K562 (cell line): Measurements from ENCODE around the gene TAS2R38. TPM values are rescaled to one million over a fixed set of nuclear protein-coding genes. Genes with fewer than 3 reads are reported as not detected.

Experiments used
- ATAC-seq: fragments of 200-7000 bp; cut with Tn5 transposase; 3 replicates; pipeline ENCODE4 v1.9.1; 2020; ENCODE audit warnings: moderate library complexity
- BruUV-seq: library from RNA; stranded (reverse); fragments of 400-500 nt; replicated peaks from 2 replicates; lab custom pipeline; 2021; lab: Mats Ljungman, UMichigan
- CTCF ChIA-PET: fragments of 300-600 bp; formaldehyde crosslinking; extraction: SDS; loops from one replicate; lab custom pipeline; 2021; ENCODE audit warnings: low intra/inter-chr PET ratio; lab: Yijun Ruan, JAX
- POLR2A ChIA-PET: fragments of 300-600, 350-650 bp; sonication (Branson Sonifier 250); formaldehyde crosslinking; extraction: SDS; loops from one replicate; lab custom pipeline; 2021; ENCODE audit warnings: antibody characterized with exemption, inconsistent platforms; lab: Yijun Ruan, JAX
- DNase-seq, 4 experiments: peaks; one replicate each; pipeline versions ENCODE4 v3.0.0 to v3.0.0-alpha.2; 2011 to 2018; ENCODE audit warnings: low spot score in 3 of 4, mixed read lengths in 3 of 4; ENCODE audit errors: extremely low read depth in 1 of 4
- FAIRE-seq: peaks from 2 replicates; lab custom pipeline; 2011; peaks lifted over from hg19 to GRCh38; lab: Jason Lieb, UNC
- H2AFZ ChIP-seq: 2 replicates; pipeline ENCODE4 v1.6.0; 2011; ENCODE audit warnings: low read depth, low read length, control low read depth, inconsistent platforms
- H3K27ac ChIP-seq: fragments of 200-600 bp; 3 replicates; pipeline ENCODE4 v1.8.0; 2011; ENCODE audit warnings: low read depth, mild to moderate bottlenecking, control low read depth, inconsistent platforms, low read length, moderate library complexity, mixed read lengths; ENCODE audit errors: extremely low read depth
- H3K27me3 ChIP-seq, 2 experiments: fragments of 300-600 bp in 1 of 2; 2 replicates in 1 of 2; 3 replicates in 1 of 2; pipeline versions ENCODE4 v1.6.0 to v1.8.0; 2011; ENCODE audit warnings: inconsistent platforms in 2 of 2, low read length in 2 of 2, mild to moderate bottlenecking in 1 of 2, mixed read lengths in 1 of 2, moderate library complexity in 1 of 2; ENCODE audit not compliant: control insufficient read depth in 2 of 2, insufficient read depth in 2 of 2
- H3K36me3 ChIP-seq: fragments of 300-600 bp; 3 replicates; pipeline ENCODE4 v1.8.0; 2011; ENCODE audit warnings: mild to moderate bottlenecking, low read length, inconsistent platforms; ENCODE audit not compliant: control insufficient read depth, insufficient read depth
- H3K4me1 ChIP-seq, 2 experiments: fragments of 200-600 bp in 1 of 2; replicated peaks in 1 of 2; 2 replicates in 1 of 2; 3 replicates in 1 of 2; pipeline versions ENCODE4 v1.5.1 to v1.8.0; 2011; ENCODE audit warnings: inconsistent platforms in 2 of 2, low read length in 2 of 2, mild to moderate bottlenecking in 1 of 2, mixed read lengths in 1 of 2, moderate library complexity in 1 of 2; ENCODE audit not compliant: control insufficient read depth in 2 of 2, insufficient read depth in 2 of 2
- H3K4me2 ChIP-seq: 2 replicates; pipeline ENCODE4 v1.6.1; 2011; ENCODE audit warnings: low read length, control low read depth, inconsistent platforms, mixed read lengths; ENCODE audit not compliant: insufficient read depth
- H3K4me3 ChIP-seq: fragments of 200-600 bp; sonication (generic), shearing (Covaris generic); 2 replicates; pipeline ENCODE4 v1.5.1; 2016; ENCODE audit warnings: control low read depth, inconsistent platforms
- H3K79me2 ChIP-seq: fragments of 200-600 bp; 3 replicates; pipeline ENCODE4 v1.8.0; 2011; ENCODE audit warnings: low read length, inconsistent platforms; ENCODE audit not compliant: control insufficient read depth, insufficient read depth
- H3K9ac ChIP-seq, 2 experiments: 2 replicates each; pipeline versions ENCODE4 v1.6.0 to v1.6.1; 2011; ENCODE audit warnings: low read depth in 2 of 2, low read length in 2 of 2, control low read depth in 1 of 2, inconsistent platforms in 1 of 2, mild to moderate bottlenecking in 1 of 2, mixed read lengths in 1 of 2; ENCODE audit not compliant: insufficient read depth in 1 of 2
- H3K9me1 ChIP-seq: one replicate; pipeline ENCODE4 v1.6.0; 2011; ENCODE audit warnings: inconsistent platforms, mild to moderate bottlenecking, low read length, moderate library complexity; ENCODE audit not compliant: control insufficient read depth, insufficient read depth
- H3K9me3 ChIP-seq: replicated peaks from 2 replicates; pipeline ENCODE4 v1.5.1; 2011; ENCODE audit warnings: low read depth, low read length, inconsistent platforms; ENCODE audit not compliant: control insufficient read depth, insufficient read depth
- H4K20me1 ChIP-seq: replicated peaks from 2 replicates; pipeline ENCODE4 v1.6.1; 2011; ENCODE audit warnings: low read length, inconsistent platforms, mixed read lengths; ENCODE audit not compliant: control insufficient read depth, insufficient read depth
- BMI1 ChIP-seq: fragments of 150-350 bp; IDR thresholded peaks from 2 replicates; pipeline ENCODE4 v1.6.1; 2014; ENCODE audit warnings: low read length
- CGGBP1 ChIP-seq: fragments of 250-450 bp; sonication (Bioruptor Pico); IDR thresholded peaks from 2 replicates; pipeline ENCODE4 v1.9.0; 2021; ENCODE audit warnings: mild to moderate bottlenecking
- E2F6 ChIP-seq, 2 experiments: IDR thresholded peaks; 2 replicates each; pipeline ENCODE4 v1.6.1; 2011; ENCODE audit warnings: borderline replicate concordance in 1 of 2, control low read depth in 1 of 2, low read depth in 1 of 2, low read length in 1 of 2, mild to moderate bottlenecking in 1 of 2, mixed read lengths in 1 of 2, moderate library complexity in 1 of 2; ENCODE audit not compliant: insufficient read depth in 1 of 2, insufficient read length in 1 of 2, poor library complexity in 1 of 2, severe bottlenecking in 1 of 2; ENCODE audit errors: extremely low read depth in 1 of 2
- FOS ChIP-seq: IDR thresholded peaks from 3 replicates; pipeline ENCODE4 v1.6.1; 2011; ENCODE audit not compliant: insufficient read length; ENCODE audit errors: extremely low read depth
- HOMEZ ChIP-seq: fragments of 250-450 bp; sonication (Bioruptor Pico); IDR thresholded peaks from 2 replicates; pipeline ENCODE4 v1.4.0; 2020; ENCODE audit warnings: mild to moderate bottlenecking, moderate library complexity
- ILF3 ChIP-seq: fragments of 450-650 bp; IDR thresholded peaks from 2 replicates; pipeline ENCODE4 v1.6.1; 2018; ENCODE audit warnings: antibody characterized with exemption, mild to moderate bottlenecking, moderate library complexity, borderline replicate concordance
- PPARD ChIP-seq: fragments of 250-450 bp; sonication (Bioruptor Pico); IDR thresholded peaks from 2 replicates; pipeline ENCODE4 v1.8.0; 2022; ENCODE audit warnings: inconsistent platforms, mild to moderate bottlenecking, moderate library complexity
- RAD21 ChIP-seq, 2 experiments: fragments of 250-450 bp in 1 of 2; fragments of 450-650 bp in 1 of 2; sonication (Bioruptor Pico) in 1 of 2; formaldehyde crosslinking in 1 of 2; IDR thresholded peaks in 1 of 2; conservative IDR thresholded peaks in 1 of 2; 2 replicates each; pipeline versions ENCODE4 v1.4.0 to v1.8.0; 2020 to 2022; ENCODE audit warnings: mild to moderate bottlenecking in 2 of 2, moderate library complexity in 1 of 2
- SIN3A ChIP-seq, 2 experiments: fragments of 150-350 bp in 1 of 2; IDR thresholded peaks; 2 replicates each; pipeline ENCODE4 v1.6.1; 2011 to 2016; ENCODE audit warnings: borderline replicate concordance in 2 of 2, low read depth in 2 of 2, low read length in 2 of 2, mild to moderate bottlenecking in 2 of 2, moderate library complexity in 2 of 2; ENCODE audit not compliant: control insufficient read depth in 1 of 2
- SMARCA5 ChIP-seq: fragments of 450-650 bp; IDR thresholded peaks from 2 replicates; pipeline ENCODE4 v1.6.1; 2016
- TAF7 ChIP-seq: fragments of 450-650 bp; IDR thresholded peaks from 2 replicates; pipeline ENCODE4 v1.6.1; 2016; ENCODE audit warnings: missing genetic modification characterization, missing compliant biosample characterization
- ZBTB17 ChIP-seq: fragments of 450-650 bp; formaldehyde crosslinking; IDR thresholded peaks from 2 replicates; pipeline ENCODE4 v1.4.0; 2020; ENCODE audit warnings: mild to moderate bottlenecking
- ZNF212 ChIP-seq: fragments of 450-650 bp; formaldehyde crosslinking; IDR thresholded peaks from 2 replicates; pipeline ENCODE4 v1.4.0; 2020; ENCODE audit warnings: mild to moderate bottlenecking
- ZNF518B ChIP-seq: fragments of 250-450 bp; sonication (Bioruptor Pico); IDR thresholded peaks from 2 replicates; pipeline ENCODE4 v1.5.0; 2021; ENCODE audit warnings: mild to moderate bottlenecking, moderate library complexity
- WGBS: fragments of 100-300 bp; shearing (Covaris generic); methylation state at CpG from one replicate; pipeline ENCODE4 v1.1.6; 2016; ENCODE audit warnings: low coverage, mixed read lengths; ENCODE audit not compliant: insufficient coverage; ENCODE audit errors: missing lambda C conversion rate; 5-methylcytosine and 5-hydroxymethylcytosine counted together
- in situ Hi-C: fragments of 300-500 bp; cut with MboI; formaldehyde crosslinking; loops from 4 replicates; pipeline ENCODE4 v1.15.0; 2018; ENCODE audit warnings: inconsistent platforms, mixed read lengths
- intact Hi-C: fragments of 100-400 bp; cut with micrococcal nuclease; formaldehyde crosslinking; loops from 2 replicates; pipeline ENCODE4 v1.14.2; 2022
- polyA plus RNA-seq, 8 experiments: library from polyadenylated mRNA; depleted of rRNA in 4 of 8; stranded (reverse) in 5 of 8; unstranded in 3 of 8; fragments of >200 nt; fragmentation: Nextera tagmentation in 2 of 8; fragmentation: Illumina TruSeq in 1 of 8; extraction: Ambion mirVana in 2 of 8; extraction: Trizol in 1 of 8; gene quantifications; 2 replicates each; pipeline versions ENCODE4 v1.2.1 to v1.2.3, GENCODE V29; 2011 to 2014; ENCODE audit warnings: inconsistent platforms in 1 of 8, missing spikeins in 1 of 8
- total RNA-seq, 7 experiments: library from RNA; depleted of rRNA in 6 of 7; stranded (reverse); fragments of >200 nt in 6 of 7; fragmentation: Illumina TruSeq in 2 of 7; extraction: Trizol in 2 of 7; gene quantifications; 2 replicates each; pipeline versions ENCODE4 v1.2.1 to v1.2.3, GENCODE V29; 2011 to 2021; ENCODE audit warnings: low replicate concordance in 1 of 7

Gene TAS2R38
- total and polyA plus RNA-seq, 9 of the 15 experiments (the other 6 are each of a cell fraction or from before 2014, with no cell fraction given) = not detected

- intact Hi-C loops = no loop called here
- ATAC-seq (no peak), FAIRE-seq (no peak), DNase-seq (no peak)
- ChIA-PET POLR2A (no interaction called here), CTCF (no interaction called here)
- Histone ChIP-seq H3K4me2 (no peak overlapping the region), H2AFZ (no peak overlapping the region), H3K27ac (no peak overlapping the region), H3K9me3 (no peaks in the 10 kb centered on the region), H3K27me3 (no peaks in the 10 kb centered on the region), H3K9ac (no peak overlapping the region), H3K4me3 (no peak overlapping the region), H3K79me2 (no peaks in the 10 kb centered on the region), H4K20me1 (no peaks in the 10 kb centered on the region), H3K9me1 (no peaks in the 10 kb centered on the region), H3K4me1 (no peaks in the 10 kb centered on the region), H3K36me3 (no peaks in the 10 kb centered on the region)
- 2% methylated on average over 3 of the region's 3 CpGs for WGBS
- BruUV-seq = no TSS peak
- in situ Hi-C loops = no loop called here
- TF ChIP-seq SMARCA5 = no peak
- no peak for TF ChIP-seq CGGBP1 (CRISPR knock-in tag)
- no peak for TF ChIP-seq ZNF518B
- TF ChIP-seq E2F6 (IDR thresholded peaks at IDR 0.05; ENCODE audit: borderline replicate concordance in 1 of 2, extremely low read depth in 1 of 2, insufficient read depth in 1 of 2, insufficient read length in 1 of 2, low read depth in 1 of 2, low read length in 1 of 2, poor library complexity in 1 of 2, severe bottlenecking in 1 of 2) = no peak
- TF ChIP-seq RAD21 (CRISPR knock-in tag; conservative IDR thresholded peaks at IDR 0.05 in 1 of 2, IDR thresholded peaks at IDR 0.05 in 1 of 2) = no peak
- TF ChIP-seq ZBTB17 (CRISPR knock-in tag) = no peak
- TF ChIP-seq PPARD = no peak
- no peak for TF ChIP-seq BMI1
- TF ChIP-seq ILF3 = no peak
- TF ChIP-seq HOMEZ = no peak
- no peak for TF ChIP-seq TAF7 (tag)
- TF ChIP-seq SIN3A (IDR thresholded peaks at IDR 0.05; ENCODE audit: borderline replicate concordance in 2 of 2, control insufficient read depth in 1 of 2, low read depth in 2 of 2, low read length in 2 of 2) = no peak
- no peak for TF ChIP-seq ZNF212 (CRISPR knock-in tag)
- TF ChIP-seq FOS = no peak
Observed at GRCh38 chr7:141960687-141961422, 12.7 kb downstream of the TAS2R38 start.
